ENCODE results near the gene NR1D2.
"Not testable (repeated sequence)": the region's sequence is repeated elsewhere in the genome, so short reads cannot be mapped to it uniquely, and the experiment has no call there.

NR1D2 gene

DNA sequence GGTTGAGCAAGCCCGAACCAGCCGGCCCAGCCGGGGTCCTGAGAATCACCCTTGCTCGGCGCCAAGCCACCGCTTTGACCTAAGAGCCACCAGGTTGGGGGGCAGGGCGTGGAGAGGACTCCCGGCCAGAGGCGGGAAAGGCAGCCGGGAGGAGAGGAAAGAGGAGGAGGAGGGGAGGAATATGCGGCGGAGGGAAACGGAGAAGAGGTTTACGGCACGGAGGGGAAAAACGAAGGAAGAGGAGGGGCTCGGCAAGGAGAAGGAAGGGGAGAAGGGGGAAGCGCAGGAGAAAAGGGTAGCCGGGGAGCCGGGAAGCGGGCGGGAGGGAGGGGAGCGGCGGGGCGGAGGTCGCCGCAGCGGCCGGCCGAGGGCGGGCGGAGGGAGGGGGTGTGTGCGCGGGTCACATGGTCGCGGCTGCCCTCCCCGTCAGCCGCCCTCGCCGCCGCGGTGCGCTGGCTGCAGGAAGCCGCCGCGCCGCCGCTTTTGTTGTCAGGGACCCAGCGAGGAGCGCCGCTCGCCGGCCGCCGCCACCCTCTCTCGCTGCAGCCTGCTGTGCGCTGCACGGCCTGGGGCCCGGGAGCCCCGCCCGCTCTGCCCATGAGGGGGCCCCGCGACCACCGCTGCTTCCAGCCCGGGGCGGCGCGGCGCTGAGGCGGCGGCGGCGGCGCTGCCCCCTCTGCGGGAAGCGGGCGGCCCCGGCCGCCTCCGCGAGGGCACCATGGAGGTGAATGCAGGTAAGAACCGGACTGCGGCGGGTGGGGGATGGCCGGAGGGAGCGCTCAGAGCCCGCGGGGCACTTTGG, at the start of gene NR1D2:
Gene NR1D2, plus strand, starts transcription at position 426 of the 802 bp plus-strand sequence. Its CDS starts 293 bp downstream, at position 719.
- DNase-seq (ENCODE audit: low read depth): peak; percentile 85

GRCh38 chr3:23900744-23901143, 44.3 kb upstream of the NR1D2 start:
- peak; percentile 14 for DNase-seq (ENCODE audit: low read depth)

GRCh38 chr3:23904545-23904944, 40.5 kb upstream of the NR1D2 start:
- no peak for DNase-seq (ENCODE audit: low read depth)

GRCh38 chr3:23909341-23909740, 35.7 kb upstream of the NR1D2 start:
- DNase-seq (ENCODE audit: low read depth): no peak

DNA sequence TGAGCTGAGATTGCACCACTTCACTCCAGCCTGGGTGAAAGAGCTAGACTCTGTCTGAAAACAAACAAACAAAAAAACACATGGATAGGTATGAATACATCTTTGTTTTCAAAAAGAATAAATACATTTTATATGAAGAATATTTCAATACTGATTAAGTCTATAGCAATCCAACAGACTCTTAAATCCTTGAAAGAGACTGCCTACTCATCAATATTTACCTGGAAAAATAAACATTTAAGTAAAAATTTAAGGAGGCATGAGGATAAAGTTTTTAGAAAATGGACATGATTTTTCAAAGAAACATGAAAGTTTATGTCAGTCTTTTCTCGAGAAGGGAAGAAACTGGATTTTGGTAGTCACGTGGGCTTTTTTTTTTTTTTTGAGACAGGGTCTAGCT, 33.7 kb upstream of the NR1D2 start:
- DNase-seq (ENCODE audit: low read depth): no peak

GRCh38 chr3:23912335-23912734, 32.8 kb upstream of the NR1D2 start:
- DNase-seq (ENCODE audit: low read depth): not testable (repeated sequence)

GRCh38 chr3:23913182-23913581, 31.9 kb upstream of the NR1D2 start:
- DNase-seq (ENCODE audit: low read depth): no peak

DNA sequence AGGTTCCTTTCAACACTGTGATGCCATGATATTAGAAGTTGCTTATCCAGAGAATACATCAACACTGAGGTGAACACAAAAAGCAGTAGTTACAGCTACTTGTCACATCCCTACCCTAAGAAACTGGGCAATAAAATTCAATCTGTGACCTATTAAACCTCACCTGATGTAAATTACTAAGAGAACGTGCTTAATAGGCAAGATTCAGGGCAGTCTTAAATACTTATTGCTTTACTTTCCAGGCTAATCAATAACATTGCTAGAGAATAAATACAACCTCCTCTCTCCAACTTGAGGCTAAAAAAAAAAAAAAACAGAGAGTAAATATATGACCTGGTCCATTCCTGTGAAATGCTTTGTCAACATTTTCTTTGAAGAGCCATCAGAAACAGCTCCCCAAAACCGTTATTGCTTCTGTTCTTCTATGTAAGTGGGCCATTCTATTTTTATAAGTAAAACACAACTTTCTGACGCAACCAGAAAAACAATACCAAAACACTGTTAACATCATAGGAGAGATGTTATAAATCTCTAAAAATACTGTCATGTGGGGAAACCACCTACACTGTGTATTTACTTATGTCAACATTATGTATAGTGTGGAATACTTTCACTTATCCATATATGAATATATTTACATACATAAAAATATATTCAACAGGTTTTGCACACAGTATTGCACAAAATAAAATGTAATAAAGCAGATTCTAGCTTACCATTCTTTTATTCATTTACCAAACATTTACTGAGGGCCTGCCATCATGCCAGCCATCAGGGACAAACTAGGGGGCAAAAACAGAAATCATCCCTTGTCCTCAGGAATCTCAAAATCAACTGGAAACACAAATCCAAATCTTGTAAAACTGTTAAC, 31.0 kb upstream of the NR1D2 start:
- no peak for DNase-seq (ENCODE audit: low read depth)

GRCh38 chr3:23915537-23916108, 29.5 kb upstream of the NR1D2 start:
- DNase-seq (ENCODE audit: low read depth): peak; percentile 42

DNA sequence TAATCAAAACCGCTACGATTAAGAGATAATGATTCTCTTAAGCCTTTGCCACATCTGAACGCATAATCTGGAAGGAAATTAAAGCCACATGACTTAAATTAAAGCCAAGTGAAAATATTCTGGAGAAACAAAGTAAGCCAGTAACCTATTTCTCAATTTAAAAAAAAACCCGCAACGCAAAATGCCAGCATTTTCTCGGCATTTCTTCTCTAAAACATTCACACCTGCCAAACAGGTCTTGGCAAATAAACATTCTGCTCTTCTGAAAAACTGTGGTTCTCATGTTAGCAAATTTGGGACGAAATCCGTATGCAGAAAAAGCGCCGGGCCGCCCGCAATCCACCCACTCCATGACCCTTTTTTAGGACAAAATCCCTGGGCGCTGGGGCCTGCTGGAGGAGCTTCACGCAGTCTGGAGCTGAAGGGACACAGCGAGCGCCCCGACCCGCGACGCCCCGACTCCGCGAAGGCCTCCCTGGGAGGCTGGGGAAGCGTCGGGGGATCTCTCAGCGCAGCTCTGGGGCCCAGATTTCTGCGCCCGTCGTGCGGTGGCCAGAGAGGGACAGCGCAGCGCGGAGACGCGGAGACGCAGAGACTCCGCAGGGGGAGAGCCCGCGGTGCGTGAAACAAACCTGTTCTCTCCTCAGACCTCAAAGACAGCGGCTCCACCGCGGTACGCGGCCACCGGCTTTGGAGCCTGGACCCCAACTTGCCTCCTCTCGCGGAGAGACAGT, 28.8 kb upstream of the NR1D2 start:
- peak; percentile 11 for DNase-seq (ENCODE audit: low read depth)

- peak; percentile 98 for DNase-seq (ENCODE audit: low read depth)
Measured at GRCh38 chr3:23916886-23917678, 28.0 kb upstream of the NR1D2 start, which contains the start of the genes NKIRAS1 and RPL15. Gene NKIRAS1, minus strand, starts transcription at chr3:23916990. Its CDS starts 6,086 bp downstream, at chr3:23910904. Gene RPL15, plus strand, starts transcription at chr3:23917132. Its CDS starts 728 bp downstream, at chr3:23917860.

DNA sequence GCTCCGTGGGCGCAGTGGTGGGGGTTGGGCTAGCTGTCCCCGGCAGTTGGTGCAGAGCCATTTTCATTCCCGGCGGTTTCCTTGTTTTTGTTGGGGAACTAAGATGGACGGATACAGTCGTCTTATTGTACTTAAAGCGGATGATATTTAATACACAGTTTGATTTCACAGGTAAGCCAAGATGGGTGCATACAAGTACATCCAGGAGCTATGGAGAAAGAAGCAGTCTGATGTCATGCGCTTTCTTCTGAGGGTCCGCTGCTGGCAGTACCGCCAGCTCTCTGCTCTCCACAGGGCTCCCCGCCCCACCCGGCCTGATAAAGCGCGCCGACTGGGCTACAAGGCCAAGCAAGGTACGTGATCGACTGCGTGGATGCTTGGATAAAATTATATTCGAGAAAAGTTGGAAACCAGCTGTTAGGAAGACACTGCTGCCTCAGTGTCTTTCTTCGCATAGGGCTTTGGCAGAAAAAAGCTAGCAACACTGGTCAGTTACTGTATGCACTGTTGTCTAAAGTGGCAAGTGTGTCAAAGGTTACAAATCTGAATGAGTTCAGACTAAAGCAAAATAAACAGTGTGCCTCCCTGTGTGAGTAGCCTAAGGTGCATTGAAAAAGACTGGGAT, 27.3 kb upstream of the NR1D2 start:
- peak; percentile 71 for DNase-seq (ENCODE audit: low read depth)

GRCh38 chr3:23918331-23918730, 26.8 kb upstream of the NR1D2 start:
- not testable (repeated sequence) for DNase-seq (ENCODE audit: low read depth)

GRCh38 chr3:23919628-23920027, 25.5 kb upstream of the NR1D2 start:
- no peak for DNase-seq (ENCODE audit: low read depth)

DNA sequence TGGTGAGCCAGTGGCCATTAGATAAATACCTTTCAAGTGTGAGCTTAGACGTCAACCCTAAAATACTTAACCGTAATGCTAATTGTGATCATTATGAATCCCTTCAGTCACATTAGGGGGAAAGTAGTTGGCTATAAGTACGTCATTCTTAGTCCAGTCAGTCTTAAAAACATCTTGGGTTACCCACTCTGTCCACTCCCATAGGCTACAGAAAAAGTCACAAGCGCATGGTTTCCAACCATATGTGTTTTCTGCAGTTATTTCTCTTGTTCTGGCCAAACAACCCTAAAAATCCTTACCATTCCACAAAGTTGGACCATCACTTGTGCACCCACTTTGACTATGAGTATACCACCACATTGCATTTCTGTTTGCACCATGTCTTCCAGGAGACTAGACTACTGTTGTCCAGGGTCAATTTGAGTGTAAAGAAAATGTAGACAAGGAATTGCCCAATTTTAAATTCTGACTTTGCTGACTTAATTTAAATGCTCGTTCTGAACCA, 24.9 kb upstream of the NR1D2 start:
- no peak for DNase-seq (ENCODE audit: low read depth)

DNA sequence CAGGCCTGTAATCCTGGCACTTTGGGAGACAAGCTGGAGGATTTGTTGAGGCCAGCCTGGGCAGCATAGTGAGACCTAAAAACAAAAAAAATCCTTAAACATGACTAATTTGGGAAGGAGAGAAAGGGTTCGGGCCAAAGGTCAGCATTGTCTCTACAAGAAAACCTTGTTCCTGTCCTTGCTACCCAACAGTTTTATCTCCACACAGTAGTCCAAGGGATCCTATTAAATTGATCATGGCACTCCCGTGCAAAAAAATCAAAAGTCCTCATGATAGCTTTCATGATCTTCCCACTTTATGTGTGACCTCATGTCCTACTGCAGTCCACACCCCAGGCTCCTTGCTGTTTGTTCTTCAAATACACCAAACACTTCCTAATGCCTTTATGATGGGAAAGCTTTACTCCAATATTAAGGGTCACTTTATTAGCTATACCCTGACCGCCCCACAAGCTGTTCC, 24.0 kb upstream of the NR1D2 start:
- DNase-seq (ENCODE audit: low read depth): peak; percentile 14

GRCh38 chr3:23923786-23924185, 21.3 kb upstream of the NR1D2 start:
- DNase-seq (ENCODE audit: low read depth): peak; percentile 81

- DNase-seq (ENCODE audit: low read depth): no peak
Measured at GRCh38 chr3:23926246-23926645, 18.8 kb upstream of the NR1D2 start.

DNA sequence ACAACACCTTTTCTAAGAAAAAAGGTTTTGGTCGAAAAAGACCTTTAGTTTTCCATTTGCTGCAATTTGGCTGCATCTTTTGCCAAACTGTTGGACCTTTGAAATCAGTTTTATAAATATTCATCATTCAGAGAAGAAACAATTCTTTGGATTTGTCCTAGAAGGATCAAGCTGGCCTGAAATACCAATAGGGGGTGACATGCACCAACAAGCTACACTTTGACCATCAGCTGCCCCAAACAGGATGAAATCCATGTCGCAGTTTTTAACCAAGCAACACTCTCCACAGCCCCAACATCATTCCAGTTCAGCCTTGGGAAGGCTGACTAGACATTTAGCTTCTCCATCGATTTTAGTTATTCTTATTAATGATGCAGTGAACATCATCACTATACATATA, 18.4 kb upstream of the NR1D2 start:
- no peak for DNase-seq (ENCODE audit: low read depth)

DNA sequence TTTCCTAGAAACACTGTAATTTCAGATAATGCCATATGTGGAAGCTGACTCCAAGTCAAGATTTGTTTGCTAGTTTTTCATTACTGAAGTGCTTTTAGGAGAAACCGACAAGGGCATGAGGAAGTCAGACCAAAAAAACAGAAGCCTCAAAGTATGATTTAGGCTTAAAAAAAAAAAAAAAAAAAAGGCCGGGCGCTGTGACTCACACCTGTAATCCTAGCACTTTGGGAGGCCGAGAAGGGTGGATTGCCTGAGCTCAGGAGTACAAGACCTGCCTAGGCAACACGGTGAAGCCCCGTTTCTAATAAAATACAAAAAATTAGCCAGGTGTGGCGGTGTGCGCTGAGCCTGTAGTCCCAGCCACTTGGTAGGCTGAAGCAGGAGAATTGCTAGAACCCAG, 16.6 kb upstream of the NR1D2 start:
- DNase-seq (ENCODE audit: low read depth): no peak
